GM06990 (cell line): ENCODE data around the gene FEM1A.
"Not testable (repeated sequence)": the region's sequence is repeated elsewhere in the genome, so short reads cannot be mapped to it uniquely, and the experiment has no call there.

Source experiments
- DNase-seq: peaks from one replicate; pipeline ENCODE4 v3.0.0-alpha.2; 2011; ENCODE audit not compliant: insufficient read length; ENCODE audit errors: extremely low read depth
- H3K27me3 ChIP-seq: replicated peaks from 2 replicates; pipeline ENCODE4 v1.6.0; 2011; ENCODE audit warnings: low read length; ENCODE audit not compliant: control insufficient read depth, insufficient read depth
- H3K36me3 ChIP-seq: 2 replicates; pipeline ENCODE4 v1.5.1; 2011; ENCODE audit warnings: low read length; ENCODE audit not compliant: control insufficient read depth, insufficient read depth
- H3K4me3 ChIP-seq: replicated peaks from 2 replicates; pipeline ENCODE4 v1.5.1; 2011; ENCODE audit warnings: low read depth, mild to moderate bottlenecking, control low read depth, low read length
- CTCF ChIP-seq: IDR thresholded peaks from 2 replicates; pipeline ENCODE4 v1.5.1; 2011; ENCODE audit warnings: low read length, control low read depth, mild to moderate bottlenecking, inconsistent platforms; ENCODE audit not compliant: insufficient read depth, poor library complexity, severe bottlenecking

FEM1A gene

GRCh38 chr19:4791183-4792018 lies at the start of gene FEM1A:
Gene FEM1A, plus strand, starts transcription at chr19:4791734. Its CDS starts 121 bp downstream, at chr19:4791855.
- peak; percentile 98 for DNase-seq
- Histone ChIP-seq H3K27me3 (no peaks in the 10 kb centered on the region), H3K4me3 (peak within 1 kb of the TSS; percentile 89), H3K36me3 (peaks cover 13% of the 10 kb centered on the region)
- peak; percentile 97 for TF ChIP-seq CTCF

GRCh38 chr19:4742723-4743646 lies 48.5 kb upstream of the FEM1A start:
- Histone ChIP-seq H3K27me3 (no peaks in the 10 kb centered on the region), H3K36me3 (no peaks in the 10 kb centered on the region), H3K4me3 (no peak overlapping the region)
- no peak for TF ChIP-seq CTCF
- DNase-seq, result no peak

GRCh38 chr19:4744451-4745174 lies 46.9 kb upstream of the FEM1A start:
- no peak for TF ChIP-seq CTCF
- DNase-seq, result no peak
- Histone ChIP-seq H3K4me3 (no peak overlapping the region), H3K27me3 (no peaks in the 10 kb centered on the region; the same call in 1 of the 2 replicates), H3K36me3 (no peaks in the 10 kb centered on the region)

- not testable (repeated sequence) for DNase-seq, H3K27me3 ChIP-seq, H3K36me3 ChIP-seq, H3K4me3 ChIP-seq
Observed at GRCh38 chr19:4745175-4745574, 46.4 kb upstream of the FEM1A start.

- Histone ChIP-seq H3K36me3 (no peaks in the 10 kb centered on the region), H3K27me3 (no peaks in the 10 kb centered on the region; the same call in 1 of the 2 replicates), H3K4me3 (no peak overlapping the region)
- no peak for TF ChIP-seq CTCF
- no peak for DNase-seq
Observed at GRCh38 chr19:4745986-4746385, 45.5 kb upstream of the FEM1A start.
